ENCODE data around the gene CREB3L2. TPM values are rescaled to one million over a fixed set of nuclear protein-coding genes. Genes with fewer than 3 reads are reported as not detected.

CREB3L2 gene
- total and polyA plus RNA-seq, 2 of the 8 experiments (the other 6 are each of a cell fraction or from before 2014, with no cell fraction given) = 14.4 to 48.3 TPM

GRCh38 chr7:137950967-137951366 lies 50.9 kb downstream of the CREB3L2 start (continued):
- TF ChIP-seq TBP (IDR thresholded peaks at IDR 0.05; ENCODE audit: low read depth, low read length) (no peak), FOSL1 (IDR thresholded peaks at IDR 0.05; ENCODE audit: insufficient read depth, low read depth, low read length) (no peak), ASH2L (IDR thresholded peaks at IDR 0.05; ENCODE audit: low read length) (no peak), BCL11A (IDR thresholded peaks at IDR 0.05; ENCODE audit: low read depth in 2 of 2, low read length in 2 of 2) (no peak), E2F6 (IDR thresholded peaks at IDR 0.05) (no peak), CHD1 (IDR thresholded peaks at IDR 0.05; ENCODE audit: low read depth, low read length) (no peak)
